Adrenal gland (tissue), 12 donors: ENCODE results near the gene SFTA2. TPM values are rescaled to one million over a fixed set of nuclear protein-coding genes. Genes with fewer than 3 reads are reported as not detected.
A peak's percentile ranks its signal among the peaks of the same experiment; 100 is the strongest.

Experiments used
- DNase-seq, 7 donors: peaks; one replicate each; pipeline ENCODE4 v3.0.0-alpha.2; 2019 to 2020
- H3K27ac ChIP-seq, 5 donors: fragments of 200-600 bp; sonication (generic) in 4 of 5; 1 replicate in 3 of 5; 2 replicates in 2 of 5; pipeline versions ENCODE4 v1.5.1 to v1.8.0; 2016 to 2020; ENCODE audit warnings: mild to moderate bottlenecking in 1 of 5
- H3K27me3 ChIP-seq: fragments of 200-600 bp; 2 replicates; pipeline ENCODE4 v1.8.0; 2021
- H3K36me3 ChIP-seq, 2 donors: fragments of 200-600 bp; replicated peaks in 1 of 2; 1 replicate in 1 of 2; 2 replicates in 1 of 2; pipeline versions ENCODE4 v1.5.1 to v1.8.0; 2018 to 2022
- H3K4me1 ChIP-seq, 2 donors: fragments of 200-600 bp; replicated peaks in 1 of 2; 1 replicate in 1 of 2; 2 replicates in 1 of 2; pipeline versions ENCODE4 v1.5.1 to v1.8.0; 2018 to 2021
- H3K4me3 ChIP-seq, 4 donors: fragments of 200-600 bp; sonication (generic) in 3 of 4; one replicate each; pipeline ENCODE4 v1.5.1; 2016 to 2018
- H3K9me3 ChIP-seq, 3 donors: fragments of 200-600 bp; sonication (generic) in 1 of 3; replicated peaks in 1 of 3; 1 replicate in 2 of 3; 2 replicates in 1 of 3; pipeline versions ENCODE4 v1.5.1 to v1.8.0; 2016 to 2021
- CTCF ChIP-seq, 6 experiments: fragments of 450-650 bp in 4 of 6; fragments of 200-600 bp in 2 of 6; sonication (generic) in 1 of 6; IDR thresholded peaks; 1 replicate in 5 of 6; 2 replicates in 1 of 6; pipeline versions ENCODE4 v1.5.1 to v1.8.0; 2016 to 2021; ENCODE audit warnings: antibody characterized with exemption in 6 of 6, mild to moderate bottlenecking in 2 of 6, moderate library complexity in 1 of 6
- POLR2A ChIP-seq, 2 donors: fragments of 450-650 bp; IDR thresholded peaks; one replicate each; pipeline ENCODE4 v1.6.1; 2017; ENCODE audit warnings: antibody characterized with exemption in 2 of 2, mild to moderate bottlenecking in 2 of 2, moderate library complexity in 1 of 2
- WGBS, 4 donors: extraction: QIAGEN DNeasy Blood & Tissue Kit in 2 of 4; methylation state at CpG; one replicate each; pipeline versions ENCODE4 v1.1.5 to v1.1.7; 2013 to 2017; 5-methylcytosine and 5-hydroxymethylcytosine counted together
- intact Hi-C, 2 donors: fragments of 100-400 bp; cut with DNase I; formaldehyde crosslinking; loops; one replicate each; pipeline versions ENCODE4 v1.14.1 to v1.15.0; 2022 to 2023
- microRNA-seq, 3 donors: library from miRNA; unstranded; fragments of <30 nt; microRNA quantifications; one replicate each; pipeline ENCODE4, GENCODE V29; 2017 to 2020
- polyA plus RNA-seq, 3 donors: library from polyadenylated mRNA; stranded (reverse); fragments of 200-250 nt in 2 of 3; fragments of 350-450 nt in 1 of 3; fragmentation: Illumina TruSeq in 1 of 3; extraction: RNeasy Lipid Tissue Mini Kit (QIAGEN cat#74804) in 1 of 3; gene quantifications; one replicate each; pipeline ENCODE4 v1.2.3, GENCODE V29; 2013 to 2014
- small RNA-seq, 2 donors: library from RNA; depleted of rRNA; stranded (forward); fragments of <200 nt; gene quantifications; one replicate each; pipeline ENCODE3, GENCODE V24; 2016
- total RNA-seq, 9 donors: library from RNA; depleted of rRNA in 4 of 9; stranded (reverse); fragments of >200 nt in 4 of 9; fragments of 120-200 nt in 1 of 9; fragmentation: NEBNext Ultra II Directional in 1 of 9; extraction: Animal tissue kit (Norgen Biotek cat#: 25700) in 1 of 9; gene quantifications; one replicate each; pipeline versions ENCODE4 v1.1.0 to v1.2.4, GENCODE V29; 2013 to 2023
- donor health status: healthy with polysubstance abuse.
- donor health status: Bipolar disorder and iron deficiency.
- donor health status: DM: yes; HTN: yes; CAD: no.
- donor health status: DM: no; HTN: no; CAD: no.
- donor health status: DM: no; HTN: no; CAD: no.
- donor health status: DM: yes; HTN: yes; CAD: no.

Gene SFTA2
- total and polyA plus RNA-seq, 12 donors: 0.20 to 1.5 (median 0.38) TPM; not detected in 7

DNA sequence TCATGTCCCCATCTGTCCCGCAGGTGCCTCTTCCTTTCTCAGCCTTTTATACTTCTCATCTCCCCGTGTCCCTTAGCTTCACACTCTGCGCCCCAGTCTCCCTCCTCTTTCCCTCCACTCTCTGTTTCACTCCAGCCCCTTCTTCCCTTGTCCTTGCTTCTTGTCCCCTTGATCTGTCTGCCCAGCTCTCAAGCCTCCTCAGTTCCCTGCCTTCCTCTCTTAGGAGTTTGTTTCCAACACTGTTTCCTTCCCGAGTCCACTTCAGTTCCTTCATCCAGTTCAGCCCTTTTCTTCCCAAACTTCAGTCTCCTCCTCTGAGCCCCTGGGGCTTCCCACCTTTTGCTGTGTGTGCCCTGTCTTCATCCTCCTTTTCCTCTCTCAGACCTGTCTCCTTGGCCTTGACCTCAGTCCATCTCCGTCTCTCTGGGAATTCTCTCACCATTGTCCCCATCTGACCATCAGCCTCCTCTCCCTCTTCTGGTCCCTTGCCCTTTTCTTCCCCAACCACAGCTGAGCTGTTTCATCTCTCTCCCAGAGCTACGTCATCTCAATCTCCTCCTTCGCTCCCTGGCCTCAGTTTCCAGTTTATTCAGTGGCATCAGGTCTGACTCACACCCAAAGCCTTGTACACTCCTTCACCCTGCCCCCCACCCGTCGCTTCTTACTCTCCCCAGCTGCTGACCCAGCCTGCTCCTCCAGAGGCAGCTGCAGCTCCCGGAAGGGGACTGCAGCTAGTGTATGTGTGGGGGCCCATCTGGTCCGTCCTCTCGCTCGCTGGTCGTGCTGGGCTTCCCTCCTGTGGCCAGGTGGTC lies 50.4 kb downstream of the SFTA2 start:
- TF ChIP-seq CTCF (IDR thresholded peaks at IDR 0.05) (no peak), POLR2A (IDR thresholded peaks at IDR 0.05) (no peak)
- no peaks in the 10 kb centered on the region for H3K27me3 ChIP-seq
- intact Hi-C loops: loop anchor here in 1 of 2 donors (10.0 kb wide), 1 partner anchor 137 kb away; the partner anchor contains the start of genes FLOT1 and IER3
- H3K4me3 ChIP-seq: no peak overlapping the region
- no peaks in the 10 kb centered on the region for H3K36me3 ChIP-seq
- H3K4me1 ChIP-seq: peaks cover 30 to 54% of the 10 kb centered on the region in 2 donors
- no peaks in the 10 kb centered on the region for H3K9me3 ChIP-seq
- WGBS, 4 donors: 74 to 89% (median 80%) methylated on average over 14 of the region's 14 CpGs
- H3K27ac ChIP-seq: peak overlapping the region in 1 of 5 donors; percentile 84
- no peak for DNase-seq

Small RNA genes lying within 50 kb of the gene (microRNA-seq; reads per million reads assigned to microRNA genes)
- gene MIR4640: 0.89 to 2.6 (median 1.5) reads per million in 3 donors

Small RNA genes lying within 50 kb of the gene (small RNA-seq; reads per million reads assigned to genes)
- 0 reads per million in 2 donors for gene RF00019

Other genes starting within 250 kb of the SFTA2 start
- 10 to 100 TPM in 8 of 9 donors, 1 to 10 TPM in 1; 6.4 to 58.9 (median 37.3) TPM for gene PPP1R18, start 245.5 kb downstream of the SFTA2 start, total RNA-seq
- gene PPP1R18, start 245.5 kb downstream of the SFTA2 start, polyA plus RNA-seq: 100 to 1,000 TPM in 2 of 3 donors, 10 to 100 TPM in 1; 33.1 to 120 (median 115) TPM
- gene NRM, start 241.2 kb downstream of the SFTA2 start, total RNA-seq: 10 to 100 TPM in 4 of 9 donors, 1 to 10 TPM in 5; 1.8 to 22.6 (median 10.0) TPM
- 10 to 100 TPM; 11.4 to 39.3 (median 24.9) TPM for gene NRM, start 241.2 kb downstream of the SFTA2 start, polyA plus RNA-seq
- 10 to 100 TPM in 5 of 9 donors, 1 to 10 TPM in 4; 2.8 to 27.6 (median 12.0) TPM for gene MDC1, start 214.9 kb downstream of the SFTA2 start, total RNA-seq
- gene MDC1, start 214.9 kb downstream of the SFTA2 start, polyA plus RNA-seq: 10 to 100 TPM; 16.8 to 26.9 (median 21.0) TPM
- gene TUBB, start 211.8 kb downstream of the SFTA2 start, total RNA-seq: 100 to 1,000 TPM in 8 of 9 donors, 10 to 100 TPM in 1; 90.3 to 439 (median 219) TPM
- 100 to 1,000 TPM; 107 to 473 (median 177) TPM for gene TUBB, start 211.8 kb downstream of the SFTA2 start, polyA plus RNA-seq
- 100 to 1,000 TPM; 162 to 449 (median 338) TPM for gene FLOT1, start 189.5 kb downstream of the SFTA2 start, total RNA-seq
- gene FLOT1, start 189.5 kb downstream of the SFTA2 start, polyA plus RNA-seq: 100 to 1,000 TPM; 390 to 599 (median 411) TPM
- gene IER3, start 187.6 kb downstream of the SFTA2 start, total RNA-seq: 10 to 100 TPM in 7 of 9 donors, 1 to 10 TPM in 2; 1.6 to 66.2 (median 38.2) TPM
- gene IER3, start 187.6 kb downstream of the SFTA2 start, polyA plus RNA-seq: 100 to 1,000 TPM in 1 of 3 donors, 10 to 100 TPM in 2; 10.3 to 136 (median 49.1) TPM
- 100 to 1,000 TPM in 4 of 9 donors, 10 to 100 TPM in 5; 33.5 to 239 (median 81.2) TPM for gene DDR1, start 47.7 kb downstream of the SFTA2 start, total RNA-seq
- gene DDR1, start 47.7 kb downstream of the SFTA2 start, polyA plus RNA-seq: 10 to 100 TPM; 18.0 to 53.3 (median 50.5) TPM
- 10 to 100 TPM in 7 of 9 donors, 1 to 10 TPM in 2; 3.7 to 48.6 (median 17.4) TPM for gene GTF2H4, start 24.0 kb downstream of the SFTA2 start, total RNA-seq
- gene GTF2H4, start 24.0 kb downstream of the SFTA2 start, polyA plus RNA-seq: 10 to 100 TPM; 30.8 to 71.9 (median 57.8) TPM
- 10 to 100 TPM; 17.1 to 51.6 (median 31.1) TPM for gene VARS2, start 17.9 kb downstream of the SFTA2 start, total RNA-seq
- 10 to 100 TPM; 21.2 to 89.6 (median 55.4) TPM for gene VARS2, start 17.9 kb downstream of the SFTA2 start, polyA plus RNA-seq
- gene MUCL3, start 8.8 kb upstream of the SFTA2 start, total RNA-seq: not detected
- gene MUCL3, start 8.8 kb upstream of the SFTA2 start, polyA plus RNA-seq: under 1 TPM in 2 of 3 donors, not detected in 1; under 0.01 to 0.02 TPM
- gene MUC21, start 51.5 kb upstream of the SFTA2 start, total RNA-seq: not detected
- gene MUC21, start 51.5 kb upstream of the SFTA2 start, polyA plus RNA-seq: under 1 TPM in 2 of 3 donors, not detected in 1; 0.16 to 0.34 TPM
- not detected for gene MUC22, start 78.3 kb upstream of the SFTA2 start, total RNA-seq
- not detected for gene MUC22, start 78.3 kb upstream of the SFTA2 start, polyA plus RNA-seq
- not detected for gene C6orf15, start 180.4 kb upstream of the SFTA2 start, total RNA-seq
- not detected for gene C6orf15, start 180.4 kb upstream of the SFTA2 start, polyA plus RNA-seq
- 1 to 10 TPM in 3 of 9 donors, under 1 TPM in 6; 0.06 to 2.3 (median 0.52) TPM for gene PSORS1C1, start 182.6 kb upstream of the SFTA2 start, total RNA-seq
- gene PSORS1C1, start 182.6 kb upstream of the SFTA2 start, polyA plus RNA-seq: 1 to 10 TPM in 2 of 3 donors, under 1 TPM in 1; 0.60 to 5.1 (median 1.9) TPM
- gene CDSN, start 188.3 kb upstream of the SFTA2 start, total RNA-seq: not detected
- gene CDSN, start 188.3 kb upstream of the SFTA2 start, polyA plus RNA-seq: under 1 TPM in 2 of 3 donors, not detected in 1; 0.03 to 0.08 TPM
- gene PSORS1C2, start 206.9 kb upstream of the SFTA2 start, total RNA-seq: not detected
- not detected for gene PSORS1C2, start 206.9 kb upstream of the SFTA2 start, polyA plus RNA-seq
- gene CCHCR1, start 225.6 kb upstream of the SFTA2 start, total RNA-seq: 10 to 100 TPM in 7 of 9 donors, 1 to 10 TPM in 2; 6.4 to 23.7 (median 13.6) TPM
- 10 to 100 TPM in 2 of 3 donors, 1 to 10 TPM in 1; 4.5 to 27.4 (median 16.0) TPM for gene CCHCR1, start 225.6 kb upstream of the SFTA2 start, polyA plus RNA-seq
- gene TCF19, start 226.4 kb upstream of the SFTA2 start, total RNA-seq: 1 to 10 TPM; 1.8 to 8.4 (median 2.1) TPM
- gene TCF19, start 226.4 kb upstream of the SFTA2 start, polyA plus RNA-seq: 1 to 10 TPM; 2.0 to 3.3 (median 2.1) TPM
- gene POU5F1, start 238.5 kb upstream of the SFTA2 start, total RNA-seq: 1 to 10 TPM in 2 of 9 donors, under 1 TPM in 1, not detected in 6; 0.17 to 2.8 (median 2.2) TPM
- under 1 TPM in 1 of 3 donors, not detected in 2; 0.24 TPM for gene POU5F1, start 238.5 kb upstream of the SFTA2 start, polyA plus RNA-seq